ENCODE results near the gene ALDH18A1.

- TF ChIP-seq CTCF (IDR thresholded peaks at IDR 0.05) (no peak), POLR2A (IDR thresholded peaks at IDR 0.05) (no peak)
These were observed 10.4 kb downstream of the ALDH18A1 start for GRCh38 chr10:95646160-95646559.
